ENCODE results near the gene CLK4.

Gene CLK4

DNA sequence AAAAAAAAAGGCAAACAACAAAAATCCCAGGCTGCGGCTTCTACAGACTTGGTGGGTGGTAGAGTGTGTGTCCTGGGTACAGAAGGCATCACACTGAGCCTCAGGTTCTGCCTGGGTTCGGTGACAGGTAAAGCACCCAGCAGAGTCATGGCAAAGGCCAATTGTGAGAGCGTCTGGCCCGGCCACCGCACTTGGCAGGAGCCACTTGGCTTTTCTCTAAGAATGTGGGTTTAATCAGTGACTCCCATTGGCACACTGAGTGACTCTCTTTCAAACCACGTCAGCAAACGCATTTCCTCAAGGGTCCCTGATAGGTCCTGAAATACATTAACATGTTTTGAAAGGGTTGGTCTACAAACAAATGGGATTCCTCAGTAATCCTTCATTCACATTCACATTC is 53.6 kb downstream of the CLK4 start:
- H3K27ac ChIP-seq = no peak overlapping the region
- no peaks in the 10 kb centered on the region for H3K79me2 ChIP-seq
- no peak overlapping the region for H3K9ac ChIP-seq
- H3K36me3 ChIP-seq (ENCODE audit: control insufficient read depth, insufficient read depth, low read length) = no peaks in the 10 kb centered on the region
- H3K4me1 ChIP-seq = no peaks in the 10 kb centered on the region
- H2AFZ ChIP-seq = no peak overlapping the region
- H3K4me3 ChIP-seq (ENCODE audit: low read depth, low read length) = no peak overlapping the region
- TF ChIP-seq, protein P1, sequence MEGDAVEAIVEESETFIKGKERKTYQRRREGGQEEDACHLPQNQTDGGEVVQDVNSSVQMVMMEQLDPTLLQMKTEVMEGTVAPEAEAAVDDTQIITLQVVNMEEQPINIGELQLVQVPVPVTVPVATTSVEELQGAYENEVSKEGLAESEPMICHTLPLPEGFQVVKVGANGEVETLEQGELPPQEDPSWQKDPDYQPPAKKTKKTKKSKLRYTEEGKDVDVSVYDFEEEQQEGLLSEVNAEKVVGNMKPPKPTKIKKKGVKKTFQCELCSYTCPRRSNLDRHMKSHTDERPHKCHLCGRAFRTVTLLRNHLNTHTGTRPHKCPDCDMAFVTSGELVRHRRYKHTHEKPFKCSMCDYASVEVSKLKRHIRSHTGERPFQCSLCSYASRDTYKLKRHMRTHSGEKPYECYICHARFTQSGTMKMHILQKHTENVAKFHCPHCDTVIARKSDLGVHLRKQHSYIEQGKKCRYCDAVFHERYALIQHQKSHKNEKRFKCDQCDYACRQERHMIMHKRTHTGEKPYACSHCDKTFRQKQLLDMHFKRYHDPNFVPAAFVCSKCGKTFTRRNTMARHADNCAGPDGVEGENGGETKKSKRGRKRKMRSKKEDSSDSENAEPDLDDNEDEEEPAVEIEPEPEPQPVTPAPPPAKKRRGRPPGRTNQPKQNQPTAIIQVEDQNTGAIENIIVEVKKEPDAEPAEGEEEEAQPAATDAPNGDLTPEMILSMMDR (IDR thresholded peaks at IDR 0.05) = no peak
- no peaks in the 10 kb centered on the region for H3K9me3 ChIP-seq (ENCODE audit: control insufficient read depth, low read length)
- H3K4me2 ChIP-seq (ENCODE audit: low read length) = no peak overlapping the region
- no peaks in the 10 kb centered on the region for H3K27me3 ChIP-seq (ENCODE audit: control insufficient read depth, insufficient read depth, low read length)

DNA sequence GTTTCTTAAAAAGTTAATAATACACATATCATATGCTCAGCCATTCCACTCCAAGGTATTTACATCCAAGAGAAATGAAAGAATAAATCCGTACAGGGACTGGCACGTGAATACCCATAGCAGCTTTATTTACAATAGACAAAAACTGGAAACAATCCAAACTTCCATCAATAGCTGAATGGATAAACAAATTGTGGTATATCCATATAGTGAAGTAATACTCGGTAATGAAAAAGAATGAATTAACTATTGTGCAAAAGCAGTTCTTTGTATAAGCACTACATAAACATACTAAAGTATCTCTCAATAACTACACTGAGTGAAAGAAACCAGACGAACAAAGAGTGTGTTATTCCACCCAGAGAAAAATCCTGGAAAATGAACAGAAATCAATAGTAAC is 54.2 kb downstream of the CLK4 start:
- H3K4me3 ChIP-seq (ENCODE audit: low read depth, low read length) = no peak overlapping the region
- no peak overlapping the region for H3K9ac ChIP-seq
- H3K79me2 ChIP-seq = no peaks in the 10 kb centered on the region
- H3K4me2 ChIP-seq (ENCODE audit: low read length) = no peak overlapping the region
- no peaks in the 10 kb centered on the region for H3K4me1 ChIP-seq
- no peak overlapping the region for H3K27ac ChIP-seq
- no peaks in the 10 kb centered on the region for H3K36me3 ChIP-seq (ENCODE audit: control insufficient read depth, insufficient read depth, low read length)
- no peaks in the 10 kb centered on the region for H3K27me3 ChIP-seq (ENCODE audit: control insufficient read depth, insufficient read depth, low read length)
- H2AFZ ChIP-seq = no peak overlapping the region
- TF ChIP-seq, protein P1 (IDR thresholded peaks at IDR 0.05) = no peak
- H3K9me3 ChIP-seq (ENCODE audit: control insufficient read depth, low read length) = no peaks in the 10 kb centered on the region

GRCh38 chr5:178569485-178569884 is 57.4 kb downstream of the CLK4 start:
- Histone ChIP-seq H3K4me3 (ENCODE audit: low read depth, low read length) (no peak overlapping the region), H3K36me3 (ENCODE audit: control insufficient read depth, insufficient read depth, low read length) (no peaks in the 10 kb centered on the region), H3K27ac (no peak overlapping the region), H3K9me3 (ENCODE audit: control insufficient read depth, low read length) (no peaks in the 10 kb centered on the region), H3K27me3 (ENCODE audit: control insufficient read depth, insufficient read depth, low read length) (no peaks in the 10 kb centered on the region), H3K4me2 (ENCODE audit: low read length) (no peak overlapping the region), H3K9ac (no peak overlapping the region), H3K79me2 (no peaks in the 10 kb centered on the region), H2AFZ (no peak overlapping the region), H3K4me1 (no peaks in the 10 kb centered on the region)
- TF ChIP-seq, protein P1 (IDR thresholded peaks at IDR 0.05) = no peak

GRCh38 chr5:178564811-178565550 is 61.9 kb downstream of the CLK4 start:
- no peaks in the 10 kb centered on the region for H3K4me1 ChIP-seq

More at GRCh38 chr5:178564811-178565550, 61.9 kb downstream of the CLK4 start:
- Histone ChIP-seq H3K27ac (no peak overlapping the region), H3K79me2 (no peaks in the 10 kb centered on the region), H3K27me3 (ENCODE audit: control insufficient read depth, insufficient read depth, low read length) (no peaks in the 10 kb centered on the region), H3K36me3 (ENCODE audit: control insufficient read depth, insufficient read depth, low read length) (no peaks in the 10 kb centered on the region), H3K4me2 (ENCODE audit: low read length) (no peak overlapping the region), H3K4me3 (ENCODE audit: low read depth, low read length) (no peak overlapping the region), H2AFZ (no peak overlapping the region), H3K9me3 (ENCODE audit: control insufficient read depth, low read length) (no peaks in the 10 kb centered on the region), H3K9ac (no peak overlapping the region)
- TF ChIP-seq, protein P1 (IDR thresholded peaks at IDR 0.05) = no peak

All from parathyroid adenoma (tissue), 2 donors.